HFF-Myc (cell line): ENCODE results near the gene ZNF277.

Experiments
- DNase-seq: peaks from one replicate; pipeline ENCODE4 v3.0.0-alpha.2; 2011; ENCODE audit warnings: low read depth; ENCODE audit errors: extremely low read depth
- H3K4me3 ChIP-seq: replicated peaks from 2 replicates; pipeline ENCODE4 v1.5.1; 2011; ENCODE audit warnings: low read depth, mild to moderate bottlenecking, control low read depth, low read length
- CTCF ChIP-seq: IDR thresholded peaks from 2 replicates; pipeline ENCODE4 v1.5.1; 2012; ENCODE audit warnings: mild to moderate bottlenecking, low read depth, low read length, control low read depth; ENCODE audit errors: missing control alignments

The ZNF277 gene

GRCh38 chr7:112173568-112173905 lies 33.0 kb upstream of the ZNF277 start:
- no peak overlapping the region for H3K4me3 ChIP-seq
- DNase-seq = no peak
- TF ChIP-seq CTCF = no peak

- TF ChIP-seq CTCF = no peak
- no peak for DNase-seq
- H3K4me3 ChIP-seq = no peak overlapping the region
These were observed 32.3 kb upstream of the ZNF277 start for GRCh38 chr7:112174192-112174591.

- no peak overlapping the region for H3K4me3 ChIP-seq
- DNase-seq = no peak
- TF ChIP-seq CTCF = no peak
These were observed 30.3 kb upstream of the ZNF277 start for GRCh38 chr7:112176241-112176640.

- no peak overlapping the region for H3K4me3 ChIP-seq
- DNase-seq = no peak
- no peak for TF ChIP-seq CTCF
These were observed 29.6 kb upstream of the ZNF277 start for GRCh38 chr7:112176693-112177415.

- TF ChIP-seq CTCF = no peak
- H3K4me3 ChIP-seq = no peak overlapping the region
- no peak for DNase-seq
These were observed 26.3 kb upstream of the ZNF277 start for GRCh38 chr7:112180223-112180622.

GRCh38 chr7:112182749-112183148 lies 23.7 kb upstream of the ZNF277 start:
- no peak for TF ChIP-seq CTCF
- DNase-seq = no peak
- no peak overlapping the region for H3K4me3 ChIP-seq

- no peak for TF ChIP-seq CTCF
- no peak overlapping the region for H3K4me3 ChIP-seq
- DNase-seq = no peak
These were observed 23.2 kb upstream of the ZNF277 start for GRCh38 chr7:112183266-112183665.
